Common myeloid progenitor, CD34-positive (primary cell): ENCODE measurements around the gene NFIC.
A peak's percentile ranks its signal among the peaks of the same experiment; 100 is the strongest.

Experiments
- CTCF ChIA-PET: fragments of 350-600 bp; sonication (Branson Sonifier 250); formaldehyde crosslinking; loops from one replicate; lab custom pipeline; 2021; ENCODE audit warnings: antibody characterized with exemption; lab: Charles Lee
- POLR2A ChIA-PET: fragments of 350-600 bp; sonication (Branson Sonifier 250); formaldehyde crosslinking; loops from one replicate; lab custom pipeline; 2021; ENCODE audit warnings: antibody characterized with exemption; lab: Charles Lee
- DNase-seq, 3 donors: peaks; one replicate each; pipeline versions ENCODE4 v3.0.0 to v3.0.0-alpha.2; 2013
- H3K27ac ChIP-seq, 2 experiments: 1 replicate in 1 of 2; 2 replicates in 1 of 2; pipeline ENCODE4 v1.7.0; 2013; ENCODE audit warnings: inconsistent platforms in 2 of 2, low read length in 2 of 2, mild to moderate bottlenecking in 2 of 2, low read depth in 1 of 2, moderate library complexity in 1 of 2; ENCODE audit not compliant: severe bottlenecking in 2 of 2, insufficient read depth in 1 of 2, poor library complexity in 1 of 2
- H3K27me3 ChIP-seq, 5 experiments: replicated peaks in 2 of 5; 1 replicate in 3 of 5; 2 replicates in 2 of 5; pipeline versions ENCODE4 v1.6.1 to v1.7.0; 2013; ENCODE audit warnings: low read length in 4 of 5, mild to moderate bottlenecking in 2 of 5, moderate library complexity in 2 of 5, inconsistent platforms in 1 of 5; ENCODE audit not compliant: insufficient read depth in 5 of 5, control insufficient read depth in 4 of 5
- H3K36me3 ChIP-seq, 4 experiments: 1 replicate in 2 of 4; 2 replicates in 2 of 4; pipeline versions ENCODE4 v1.6.1 to v1.7.0; 2013; ENCODE audit warnings: low read length in 3 of 4, control low read depth in 1 of 4, mild to moderate bottlenecking in 1 of 4; ENCODE audit not compliant: control insufficient read depth in 4 of 4, insufficient read depth in 4 of 4
- H3K4me1 ChIP-seq, 4 experiments: 1 replicate in 3 of 4; 2 replicates in 1 of 4; pipeline versions ENCODE4 v1.6.1 to v1.7.1; 2013; ENCODE audit warnings: low read length in 3 of 4, mild to moderate bottlenecking in 3 of 4, control low read depth in 1 of 4, inconsistent platforms in 1 of 4, moderate library complexity in 1 of 4; ENCODE audit not compliant: control insufficient read depth in 4 of 4, insufficient read depth in 4 of 4; ENCODE audit errors: control extremely low read depth in 1 of 4
- H3K4me3 ChIP-seq, 7 experiments: 1 replicate in 4 of 7; 2 replicates in 3 of 7; pipeline versions ENCODE4 v1.5.1 to v1.7.0; 2013; ENCODE audit warnings: mild to moderate bottlenecking in 7 of 7, low read length in 6 of 7, moderate library complexity in 6 of 7, inconsistent platforms in 2 of 7, low read depth in 2 of 7, control low read depth in 1 of 7; ENCODE audit not compliant: insufficient read depth in 4 of 7, control insufficient read depth in 1 of 7; ENCODE audit errors: extremely low read depth in 1 of 7
- H3K9me3 ChIP-seq, 5 experiments: 1 replicate in 4 of 5; 2 replicates in 1 of 5; pipeline versions ENCODE4 v1.6.1 to v1.7.1; 2013; ENCODE audit warnings: low read length in 4 of 5, mild to moderate bottlenecking in 2 of 5, inconsistent platforms in 1 of 5, low read depth in 1 of 5, moderate library complexity in 1 of 5; ENCODE audit not compliant: control insufficient read depth in 4 of 5, insufficient read depth in 2 of 5; ENCODE audit errors: control extremely low read depth in 1 of 5
- WGBS: methylation state at CpG from one replicate; pipeline ENCODE4 v1.1.5; 2013; ENCODE audit not compliant: insufficient coverage; 5-methylcytosine and 5-hydroxymethylcytosine counted together

The NFIC gene

GRCh38 chr19:3359015-3359918 is 7.1 kb upstream of the NFIC start:
- POLR2A ChIA-PET: no interaction called here
- 0% methylated on average over 69 of the region's 129 CpGs for WGBS
- Histone ChIP-seq H3K36me3 (no peaks in the 10 kb centered on the region), H3K4me1 (peaks cover 0 to 42% (median 30%) of the 10 kb centered on the region in 4 experiments), H3K9me3 (peaks cover 0 to 3% (median 0%) of the 10 kb centered on the region in 5 experiments), H3K27ac (peak overlapping the region in 1 of 2 experiments; percentile 78), H3K27me3 (no peaks in the 10 kb centered on the region), H3K4me3 (peak overlapping the region; percentile 37 to 93 (median 82))
- DNase-seq: peak in 2 of 3 donors; percentile 72 to 78
- CTCF ChIA-PET: no interaction called here

DNA sequence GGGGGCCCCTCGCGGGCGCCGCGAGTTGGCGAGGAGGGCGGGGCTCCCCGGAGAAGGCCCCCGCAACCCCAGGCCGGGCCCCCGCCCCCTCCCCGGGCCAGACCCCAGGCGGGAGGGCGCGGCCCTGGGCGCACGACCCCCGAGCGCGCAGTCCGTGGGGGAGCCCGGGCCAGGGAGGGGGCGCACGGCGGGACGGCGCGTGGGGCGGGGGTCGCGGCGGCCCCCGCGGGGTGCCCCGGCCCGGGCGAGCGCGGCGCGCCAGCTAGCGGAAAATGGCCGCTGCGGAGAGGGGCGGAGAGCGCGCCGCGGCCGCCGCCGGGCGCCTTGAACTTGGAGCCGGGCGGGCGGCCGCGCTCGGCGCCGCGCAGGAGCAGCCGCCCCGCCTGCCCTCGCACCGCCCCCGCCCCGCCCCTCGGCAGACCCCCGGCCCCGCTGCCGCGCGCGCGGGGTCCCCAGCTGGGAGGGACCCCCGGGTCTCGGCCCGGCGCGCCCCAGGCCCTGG is 6.4 kb upstream of the NFIC start:
- Histone ChIP-seq H3K27ac (peak overlapping the region in 1 of 2 experiments; percentile 79), H3K9me3 (no peaks in the 10 kb centered on the region), H3K27me3 (no peaks in the 10 kb centered on the region), H3K36me3 (no peaks in the 10 kb centered on the region), H3K4me3 (peak overlapping the region; percentile 65 to 93 (median 82)), H3K4me1 (peaks cover 0 to 44% (median 31%) of the 10 kb centered on the region in 4 experiments)
- ChIA-PET POLR2A (no interaction called here), CTCF (no interaction called here)
- peak in 1 of 3 donors; percentile 61 for DNase-seq
- WGBS: 0% methylated on average over 55 of the region's 81 CpGs

- Histone ChIP-seq H3K27ac (peak overlapping the region; percentile 15 to 79), H3K27me3 (no peaks in the 10 kb centered on the region), H3K4me1 (peaks cover 0 to 52% (median 39%) of the 10 kb centered on the region in 4 experiments), H3K36me3 (no peaks in the 10 kb centered on the region), H3K9me3 (no peaks in the 10 kb centered on the region), H3K4me3 (peak overlapping the region; percentile 50 to 87 (median 78))
- DNase-seq: peak; percentile 73 to 87 (median 83)
- CTCF ChIA-PET: no interaction called here
- POLR2A ChIA-PET: interaction anchor here (0.6 kb wide), 1 partner anchor 8 kb away, joined by 3 read pairs; no protein-coding TSS in a partner anchor
- WGBS: under 1% methylated on average over 61 of the region's 90 CpGs
Observed at GRCh38 chr19:3360421-3361383, 5.7 kb upstream of the NFIC start.

GRCh38 chr19:3361384-3362216 is 4.8 kb upstream of the NFIC start:
- peak overlapping the region; percentile 50 to 87 (median 78) for H3K4me3 ChIP-seq
- peaks cover 0 to 55% (median 40%) of the 10 kb centered on the region in 4 experiments for H3K4me1 ChIP-seq
- peak overlapping the region; percentile 15 to 79 for H3K27ac ChIP-seq
- ChIA-PET POLR2A (interaction anchor here (0.6 kb wide), 1 partner anchor 7 kb away, joined by 3 read pairs; no protein-coding TSS in a partner anchor), CTCF (no interaction called here)
- peak in 1 of 3 donors; percentile 51 for DNase-seq
- H3K36me3 ChIP-seq: no peaks in the 10 kb centered on the region
- no peaks in the 10 kb centered on the region for H3K9me3 ChIP-seq
- no peaks in the 10 kb centered on the region for H3K27me3 ChIP-seq
- WGBS: 82% methylated on average over 13 of the region's 27 CpGs

- H3K36me3 ChIP-seq: no peaks in the 10 kb centered on the region
- peaks cover 0 to 59% (median 44%) of the 10 kb centered on the region in 4 experiments for H3K4me1 ChIP-seq
- ChIA-PET POLR2A (no interaction called here), CTCF (no interaction called here)
- no peaks in the 10 kb centered on the region for H3K27me3 ChIP-seq
- no peak overlapping the region for H3K27ac ChIP-seq
- WGBS: 95% methylated on average over 7 of the region's 9 CpGs
- H3K4me3 ChIP-seq: no peak overlapping the region
- peak in 1 of 3 donors; percentile 22 for DNase-seq
- no peaks in the 10 kb centered on the region for H3K9me3 ChIP-seq
Observed at GRCh38 chr19:3362217-3362906, 4.0 kb upstream of the NFIC start.
